ENCODE data around the gene UBE3B.

Gene UBE3B

GRCh38 chr12:109532721-109533486, 55.5 kb downstream of the UBE3B start:
- no peak for DNase-seq (ENCODE audit: low read depth)

- DNase-seq (ENCODE audit: low read depth), result no peak
Observed at GRCh38 chr12:109533487-109533740, 56.0 kb downstream of the UBE3B start.

- no peak for DNase-seq (ENCODE audit: low read depth)
Observed at GRCh38 chr12:109534456-109534855, 57.0 kb downstream of the UBE3B start.

- no peak for DNase-seq (ENCODE audit: low read depth)
Observed at GRCh38 chr12:109535231-109535862, 57.9 kb downstream of the UBE3B start.

- no peak for DNase-seq (ENCODE audit: low read depth)
Observed at GRCh38 chr12:109535863-109536250, 58.4 kb downstream of the UBE3B start.

GRCh38 chr12:109537136-109537535, 59.7 kb downstream of the UBE3B start:
- no peak for DNase-seq (ENCODE audit: low read depth)

- DNase-seq (ENCODE audit: low read depth), result no peak
Observed at GRCh38 chr12:109538191-109538863, 60.9 kb downstream of the UBE3B start.

GRCh38 chr12:109539508-109539907, 62.1 kb downstream of the UBE3B start:
- DNase-seq (ENCODE audit: low read depth), result no peak

GRCh38 chr12:109540526-109541412, 63.3 kb downstream of the UBE3B start:
- no peak for DNase-seq (ENCODE audit: low read depth)

- DNase-seq (ENCODE audit: low read depth), result no peak
Observed at GRCh38 chr12:109541413-109541726, 63.9 kb downstream of the UBE3B start.

GRCh38 chr12:109542014-109542413, 64.6 kb downstream of the UBE3B start:
- DNase-seq (ENCODE audit: low read depth), result no peak

- DNase-seq (ENCODE audit: low read depth), result no peak
Observed at GRCh38 chr12:109542876-109543275, 65.4 kb downstream of the UBE3B start.

- no peak for DNase-seq (ENCODE audit: low read depth)
Observed at GRCh38 chr12:109544955-109545531, 67.6 kb downstream of the UBE3B start.

GRCh38 chr12:109545826-109546225, 68.4 kb downstream of the UBE3B start:
- DNase-seq (ENCODE audit: low read depth), result no peak

GRCh38 chr12:109547286-109547685, 69.9 kb downstream of the UBE3B start:
- no peak for DNase-seq (ENCODE audit: low read depth)

GRCh38 chr12:109548258-109548657, 70.8 kb downstream of the UBE3B start:
- no peak for DNase-seq (ENCODE audit: low read depth)

GRCh38 chr12:109549613-109550270, 72.3 kb downstream of the UBE3B start:
- DNase-seq (ENCODE audit: low read depth), result no peak

- no peak for DNase-seq (ENCODE audit: low read depth)
Observed at GRCh38 chr12:109550281-109550680, 72.8 kb downstream of the UBE3B start.

GRCh38 chr12:109551108-109551507, 73.7 kb downstream of the UBE3B start:
- DNase-seq (ENCODE audit: low read depth), result no peak

- DNase-seq (ENCODE audit: low read depth), result no peak
Observed at GRCh38 chr12:109552971-109553370, 75.5 kb downstream of the UBE3B start.

GRCh38 chr12:109553483-109553882, 76.0 kb downstream of the UBE3B start:
- no peak for DNase-seq (ENCODE audit: low read depth)

All from stimulated activated CD8-positive, alpha-beta memory T cell treated with anti-CD3 and anti-CD28 coated beads, Interleukin-15, amount 100 ng/mL, for 24 hours (primary cell).